A549 (cell line): ENCODE results near the gene ZNF23. TPM values are rescaled to one million over a fixed set of nuclear protein-coding genes. Genes with fewer than 3 reads are reported as not detected.

Source experiments
- ATAC-seq, 2 experiments: fragments of 200-7000 bp in 1 of 2; fragments of >200 bp in 1 of 2; cut with Nextera tagmentation in 1 of 2; cut with Tn5 transposase in 1 of 2; 3 replicates each; pipeline versions ENCODE4 v1.8.0 to v1.9.1; 2018 to 2020; ENCODE audit warnings: mild to moderate bottlenecking in 1 of 2, moderate library complexity in 1 of 2
- CTCF ChIA-PET: fragments of 300-600 bp; sonication (Branson Sonifier 250); formaldehyde crosslinking; extraction: SDS; loops from one replicate; lab custom pipeline; 2021; ENCODE audit warnings: antibody characterized with exemption, inconsistent platforms; lab: Yijun Ruan, JAX
- POLR2A ChIA-PET: fragments of 350-600 bp; formaldehyde crosslinking; extraction: SDS; loops from one replicate; lab custom pipeline; 2021; ENCODE audit warnings: antibody characterized with exemption, inconsistent platforms; lab: Yijun Ruan, JAX
- DNase-seq, 2 experiments: peaks; one replicate each; pipeline versions ENCODE4 v3.0.0 to v3.0.0-alpha.2; 2011 to 2016; ENCODE audit warnings: low read depth in 1 of 2, low spot score in 1 of 2
- FAIRE-seq: peaks from 2 replicates; lab custom pipeline; 2011; peaks lifted over from hg19 to GRCh38; lab: Jason Lieb, UNC
- H3K27ac ChIP-seq, 2 experiments: fragments of >200 bp; sonication (Bioruptor Twin); formaldehyde crosslinking; 3 replicates each; pipeline ENCODE4 v1.5.1; 2016 to 2017
- H3K4me1 ChIP-seq: fragments of >200 bp; sonication (Bioruptor Twin); formaldehyde crosslinking; 3 replicates; pipeline ENCODE4 v1.6.1; 2016
- H3K4me2 ChIP-seq: fragments of >200 bp; sonication (Bioruptor Twin); formaldehyde crosslinking; 3 replicates; pipeline ENCODE4 v1.6.1; 2016
- H3K4me3 ChIP-seq: fragments of >200 bp; sonication (Bioruptor Twin); formaldehyde crosslinking; 3 replicates; pipeline ENCODE4 v1.5.1; 2016
- H3K9me3 ChIP-seq: fragments of >200 bp; sonication (Bioruptor Twin); formaldehyde crosslinking; 3 replicates; pipeline ENCODE4 v1.6.1; 2016
- CEBPB ChIP-seq, 2 experiments: fragments of >200 bp in 1 of 2; sonication (Bioruptor Twin) in 1 of 2; formaldehyde crosslinking in 1 of 2; IDR thresholded peaks; 2 replicates each; pipeline ENCODE4 v1.6.1; 2012 to 2016
- CHD4 ChIP-seq: fragments of 200-600 bp; sonication (generic); IDR thresholded peaks from 2 replicates; pipeline ENCODE4 v1.6.1; 2016; ENCODE audit warnings: antibody characterized with exemption, mild to moderate bottlenecking, borderline replicate concordance
- EHMT2 ChIP-seq: fragments of 200-600 bp; sonication (generic); IDR thresholded peaks from 2 replicates; pipeline ENCODE4 v1.6.1; 2016; ENCODE audit warnings: antibody characterized with exemption, low read depth, mild to moderate bottlenecking, moderate library complexity
- ESRRA ChIP-seq: fragments of 150-350 bp; IDR thresholded peaks from 2 replicates; pipeline ENCODE4 v1.6.1; 2014; ENCODE audit warnings: mild to moderate bottlenecking, low read length, borderline replicate concordance
- JUNB ChIP-seq: fragments of >200 bp; sonication (Bioruptor Twin); formaldehyde crosslinking; IDR thresholded peaks from 2 replicates; pipeline ENCODE4 v1.6.1; 2016
- MAFK ChIP-seq: fragments of 450-650 bp; IDR thresholded peaks from 2 replicates; pipeline ENCODE4 v1.6.1; 2014; ENCODE audit not compliant: partially characterized antibody
- MYC ChIP-seq: IDR thresholded peaks from 2 replicates; pipeline ENCODE4 v1.6.1; 2012; ENCODE audit warnings: mild to moderate bottlenecking, inconsistent platforms, low read length, improper control_type of control experiment, borderline replicate concordance
- RARB ChIP-seq: fragments of 250-450 bp; sonication (Bioruptor Pico); IDR thresholded peaks from 2 replicates; pipeline ENCODE4 v1.8.0; 2021; ENCODE audit warnings: mild to moderate bottlenecking, moderate library complexity
- SMC3 ChIP-seq: fragments of >200 bp; sonication (Bioruptor Twin); formaldehyde crosslinking; IDR thresholded peaks from 3 replicates; pipeline ENCODE4 v1.6.1; 2018; ENCODE audit warnings: inconsistent platforms
- TFCP2L1 ChIP-seq: fragments of 250-450 bp; sonication (Bioruptor Pico); IDR thresholded peaks from 2 replicates; pipeline ENCODE4 v1.5.0; 2021; ENCODE audit warnings: mild to moderate bottlenecking
- TP53 ChIP-seq: fragments of 250-450 bp; sonication (Bioruptor Pico); IDR thresholded peaks from 2 replicates; pipeline ENCODE4 v1.5.0; 2021; ENCODE audit warnings: mild to moderate bottlenecking, moderate library complexity
- ZFP36 ChIP-seq: fragments of 450-650 bp; IDR thresholded peaks from 2 replicates; pipeline ENCODE4 v1.6.1; 2014; ENCODE audit warnings: borderline replicate concordance; ENCODE audit not compliant: partially characterized antibody
- WGBS: methylation state at CpG from one replicate; pipeline ENCODE4 v1.1.6; 2017; ENCODE audit errors: missing lambda C conversion rate; 5-methylcytosine and 5-hydroxymethylcytosine counted together
- polyA plus RNA-seq, 4 experiments: library from polyadenylated mRNA; depleted of rRNA in 3 of 4; stranded (reverse); fragments of >200 nt; fragmentation: RNase III in 1 of 4; extraction: RNeasy Plus Mini Kit Qiagen cat#74134 plus additional on column Dnase treatment in 1 of 4; gene quantifications; 2 replicates in 3 of 4; 3 replicates in 1 of 4; pipeline ENCODE4 v1.2.3, GENCODE V29; 2011 to 2017
- TF ChIP-seq, protein P1 (sequence below): fragments of 150-350 bp; IDR thresholded peaks from 2 replicates; pipeline ENCODE4 v1.6.1; 2014; ENCODE audit warnings: low read depth, mild to moderate bottlenecking, low read length
- TF ChIP-seq, protein P2 (sequence below): IDR thresholded peaks from 2 replicates; pipeline ENCODE4 v1.6.1; 2012; ENCODE audit warnings: low read depth, borderline replicate concordance
- TF ChIP-seq, protein P3 (sequence below): IDR thresholded peaks from 2 replicates; pipeline ENCODE4 v1.6.1; 2012
- TF ChIP-seq, protein P4 (sequence below): fragments of 250-450 bp; sonication (Bioruptor Pico); IDR thresholded peaks from 2 replicates; pipeline ENCODE4 v1.5.0; 2020; ENCODE audit warnings: low read depth, mild to moderate bottlenecking, moderate library complexity
- TF ChIP-seq, protein P5 (sequence below): IDR thresholded peaks from 2 replicates; pipeline ENCODE4 v1.6.1; 2012
- TF ChIP-seq, protein P6 (sequence below): fragments of >200 bp; sonication (Bioruptor Twin); formaldehyde crosslinking; IDR thresholded peaks from 2 replicates; pipeline ENCODE4 v1.6.1; 2016
- TF ChIP-seq, protein P7 (sequence below): fragments of 450-650 bp; IDR thresholded peaks from 2 replicates; pipeline ENCODE4 v1.6.1; 2014; ENCODE audit warnings: antibody characterized with exemption

ZNF23 gene
- polyA plus RNA-seq, 2 of the 4 experiments (the other 2 are of a cell fraction): 7.1 to 8.7 TPM

DNA sequence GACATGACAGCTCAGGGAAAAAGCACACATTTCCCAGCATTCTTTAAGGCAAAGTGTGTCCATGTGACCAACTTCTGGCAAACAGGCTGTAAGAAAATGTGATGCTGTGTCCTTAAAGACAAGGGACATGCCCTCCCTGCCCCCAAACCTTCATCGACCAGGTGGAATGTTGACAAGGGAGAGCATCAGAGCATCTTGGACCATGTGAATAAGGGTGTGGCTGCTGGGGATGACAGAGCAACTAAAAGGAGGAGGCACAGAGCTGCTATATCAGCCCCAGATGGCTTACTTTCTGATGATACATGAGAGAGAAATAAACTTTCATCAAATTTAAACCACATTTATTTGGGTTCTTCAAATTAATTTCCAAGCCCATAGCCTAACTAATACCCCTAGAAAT lies 2.2 kb upstream of the ZNF23 start (continued):
- TF ChIP-seq TP53 (no peak), CEBPB (IDR thresholded peaks at IDR 0.05) (no peak), JUNB (no peak), EHMT2 (no peak), MAFK (no peak)
- TF ChIP-seq, protein P1, sequence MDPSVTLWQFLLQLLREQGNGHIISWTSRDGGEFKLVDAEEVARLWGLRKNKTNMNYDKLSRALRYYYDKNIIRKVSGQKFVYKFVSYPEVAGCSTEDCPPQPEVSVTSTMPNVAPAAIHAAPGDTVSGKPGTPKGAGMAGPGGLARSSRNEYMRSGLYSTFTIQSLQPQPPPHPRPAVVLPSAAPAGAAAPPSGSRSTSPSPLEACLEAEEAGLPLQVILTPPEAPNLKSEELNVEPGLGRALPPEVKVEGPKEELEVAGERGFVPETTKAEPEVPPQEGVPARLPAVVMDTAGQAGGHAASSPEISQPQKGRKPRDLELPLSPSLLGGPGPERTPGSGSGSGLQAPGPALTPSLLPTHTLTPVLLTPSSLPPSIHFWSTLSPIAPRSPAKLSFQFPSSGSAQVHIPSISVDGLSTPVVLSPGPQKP: no peak
- TF ChIP-seq, protein P2, sequence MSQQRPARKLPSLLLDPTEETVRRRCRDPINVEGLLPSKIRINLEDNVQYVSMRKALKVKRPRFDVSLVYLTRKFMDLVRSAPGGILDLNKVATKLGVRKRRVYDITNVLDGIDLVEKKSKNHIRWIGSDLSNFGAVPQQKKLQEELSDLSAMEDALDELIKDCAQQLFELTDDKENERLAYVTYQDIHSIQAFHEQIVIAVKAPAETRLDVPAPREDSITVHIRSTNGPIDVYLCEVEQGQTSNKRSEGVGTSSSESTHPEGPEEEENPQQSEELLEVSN: no peak
- TF ChIP-seq, protein P3, sequence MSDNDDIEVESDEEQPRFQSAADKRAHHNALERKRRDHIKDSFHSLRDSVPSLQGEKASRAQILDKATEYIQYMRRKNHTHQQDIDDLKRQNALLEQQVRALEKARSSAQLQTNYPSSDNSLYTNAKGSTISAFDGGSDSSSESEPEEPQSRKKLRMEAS: no peak
- TF ChIP-seq, protein P4, sequence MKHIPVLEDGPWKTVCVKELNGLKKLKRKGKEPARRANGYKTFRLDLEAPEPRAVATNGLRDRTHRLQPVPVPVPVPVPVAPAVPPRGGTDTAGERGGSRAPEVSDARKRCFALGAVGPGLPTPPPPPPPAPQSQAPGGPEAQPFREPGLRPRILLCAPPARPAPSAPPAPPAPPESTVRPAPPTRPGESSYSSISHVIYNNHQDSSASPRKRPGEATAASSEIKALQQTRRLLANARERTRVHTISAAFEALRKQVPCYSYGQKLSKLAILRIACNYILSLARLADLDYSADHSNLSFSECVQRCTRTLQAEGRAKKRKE (CRISPR knock-in tag): no peak

DNA sequence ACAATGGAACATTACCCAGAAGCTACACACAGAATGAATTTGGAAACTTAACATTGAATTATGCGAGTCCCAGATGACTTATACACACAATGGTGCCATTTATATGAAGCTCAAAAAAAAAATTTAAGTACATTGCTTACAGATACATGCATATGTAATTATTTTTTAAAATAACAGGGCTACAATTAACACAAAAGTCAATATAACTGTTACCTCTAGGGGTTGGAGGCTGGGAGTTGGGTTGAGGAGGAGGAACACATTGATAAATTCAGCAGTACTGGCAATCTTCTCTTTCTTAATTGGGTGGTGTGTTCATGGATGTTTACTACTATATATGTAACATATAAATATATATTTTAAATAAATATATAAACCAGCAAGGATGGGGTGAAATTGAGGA lies 1.1 kb downstream of the ZNF23 start:
- peak overlapping the region; percentile 87 for H3K4me2 ChIP-seq
- POLR2A ChIA-PET: interaction anchor here (0.6 kb wide), 1 partner anchor 217 kb away, joined by 3 read pairs; no protein-coding TSS in a partner anchor
- no peak for ATAC-seq
- H3K9me3 ChIP-seq: peaks cover 9% of the 10 kb centered on the region; the same call in 1 of the 3 replicates
- H3K4me1 ChIP-seq: 0 out of 3 replicates have a peak, but pooled peaks cover 7% of the 10 kb centered on the region
- no peak for FAIRE-seq
- CTCF ChIA-PET: interaction anchor here (0.5 kb wide), 1 partner anchor 69 kb away, joined by 3 read pairs; no protein-coding TSS in a partner anchor
- H3K4me3 ChIP-seq: peak overlapping the region; percentile 69
- WGBS: 90% methylated on average over 1 of the region's 1 CpG
- no peak overlapping the region for H3K27ac ChIP-seq
- TF ChIP-seq ESRRA: no peak
- TF ChIP-seq, protein P5, sequence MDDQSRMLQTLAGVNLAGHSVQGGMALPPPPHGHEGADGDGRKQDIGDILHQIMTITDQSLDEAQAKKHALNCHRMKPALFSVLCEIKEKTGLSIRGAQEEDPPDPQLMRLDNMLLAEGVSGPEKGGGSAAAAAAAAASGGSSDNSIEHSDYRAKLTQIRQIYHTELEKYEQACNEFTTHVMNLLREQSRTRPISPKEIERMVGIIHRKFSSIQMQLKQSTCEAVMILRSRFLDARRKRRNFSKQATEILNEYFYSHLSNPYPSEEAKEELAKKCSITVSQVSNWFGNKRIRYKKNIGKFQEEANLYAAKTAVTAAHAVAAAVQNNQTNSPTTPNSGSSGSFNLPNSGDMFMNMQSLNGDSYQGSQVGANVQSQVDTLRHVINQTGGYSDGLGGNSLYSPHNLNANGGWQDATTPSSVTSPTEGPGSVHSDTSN: no peak
- DNase-seq: no peak

DNA sequence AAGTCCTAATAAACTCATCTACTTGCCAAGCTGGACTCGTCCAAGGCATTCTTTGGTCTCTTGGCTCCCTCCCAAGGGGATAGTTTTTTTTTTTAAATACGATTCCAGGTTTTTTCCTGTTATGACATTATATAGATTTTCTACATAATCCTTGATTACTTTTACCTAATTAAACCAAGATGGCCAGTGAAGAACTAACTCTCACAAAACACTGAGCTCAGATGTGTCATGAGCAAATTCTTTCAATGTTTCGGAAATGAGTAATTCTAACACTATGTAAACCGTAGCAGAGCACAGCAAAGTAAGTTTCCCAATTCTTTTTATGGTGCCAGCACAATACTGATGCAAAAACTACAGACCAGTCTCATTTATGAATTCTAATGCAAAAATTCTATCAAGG lies 1.8 kb downstream of the ZNF23 start:
- CTCF ChIA-PET: interaction anchor here (1.8 to 6.2 kb wide), 2 partner anchors 47 to 151 kb away, joined by 4 to 24 read pairs; no protein-coding TSS in a partner anchor
- Histone ChIP-seq H3K4me2 (peak overlapping the region; percentile 87; the same call in 1 of the 3 replicates), H3K27ac (no peak overlapping the region), H3K4me3 (no peak overlapping the region), H3K9me3 (peaks cover 16% of the 10 kb centered on the region; the same call in 1 of the 3 replicates)
- 78% methylated on average over 4 of the region's 4 CpGs for WGBS
- FAIRE-seq: no peak
- TF ChIP-seq ZFP36: no peak
- no peak for TF ChIP-seq RARB
- TF ChIP-seq, protein P6, sequence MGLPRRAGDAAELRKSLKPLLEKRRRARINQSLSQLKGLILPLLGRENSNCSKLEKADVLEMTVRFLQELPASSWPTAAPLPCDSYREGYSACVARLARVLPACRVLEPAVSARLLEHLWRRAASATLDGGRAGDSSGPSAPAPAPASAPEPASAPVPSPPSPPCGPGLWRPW: no peak
- no peak for TF ChIP-seq SMC3
- TF ChIP-seq TFCP2L1 (CRISPR knock-in tag): no peak
- no peak for TF ChIP-seq MYC
- no peak for TF ChIP-seq CHD4
- TF ChIP-seq, protein P7, sequence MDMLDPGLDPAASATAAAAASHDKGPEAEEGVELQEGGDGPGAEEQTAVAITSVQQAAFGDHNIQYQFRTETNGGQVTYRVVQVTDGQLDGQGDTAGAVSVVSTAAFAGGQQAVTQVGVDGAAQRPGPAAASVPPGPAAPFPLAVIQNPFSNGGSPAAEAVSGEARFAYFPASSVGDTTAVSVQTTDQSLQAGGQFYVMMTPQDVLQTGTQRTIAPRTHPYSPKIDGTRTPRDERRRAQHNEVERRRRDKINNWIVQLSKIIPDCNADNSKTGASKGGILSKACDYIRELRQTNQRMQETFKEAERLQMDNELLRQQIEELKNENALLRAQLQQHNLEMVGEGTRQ: no peak
- TF ChIP-seq, all 56 proteins: peak for 0
- DNase-seq: no peak
- H3K4me1 ChIP-seq: 0 out of 3 replicates have a peak, but pooled peaks cover 7% of the 10 kb centered on the region
- POLR2A ChIA-PET: interaction anchor here (0.6 kb wide), 1 partner anchor 216 kb away, joined by 3 read pairs; no protein-coding TSS in a partner anchor
- ATAC-seq: no peak
